Liver (tissue), 9 donors: ENCODE data around the gene RCOR1. TPM values are rescaled to one million over a fixed set of nuclear protein-coding genes. Genes with fewer than 3 reads are reported as not detected.

ENCODE experiments used
- DNase-seq: peaks from one replicate; pipeline ENCODE4 v3.0.0-alpha.2; 2017; ENCODE audit warnings: low spot score
- H3K27ac ChIP-seq, 2 donors: one replicate each; pipeline ENCODE4 v1.7.0; 2013; ENCODE audit warnings: inconsistent platforms in 2 of 2, low read length in 2 of 2, control low read depth in 1 of 2, low read depth in 1 of 2, mild to moderate bottlenecking in 1 of 2
- H3K27me3 ChIP-seq, 4 donors: one replicate each; pipeline versions ENCODE4 v1.6.1 to v1.7.0; 2013; ENCODE audit warnings: low read length in 3 of 4, inconsistent platforms in 1 of 4, mild to moderate bottlenecking in 1 of 4, moderate library complexity in 1 of 4; ENCODE audit not compliant: control insufficient read depth in 4 of 4, insufficient read depth in 4 of 4
- H3K36me3 ChIP-seq, 4 donors: one replicate each; pipeline versions ENCODE4 v1.6.1 to v1.7.0; 2013; ENCODE audit warnings: low read length in 3 of 4, mild to moderate bottlenecking in 3 of 4, low read depth in 1 of 4, moderate library complexity in 1 of 4; ENCODE audit not compliant: control insufficient read depth in 4 of 4, insufficient read depth in 3 of 4
- H3K4me1 ChIP-seq, 4 donors: one replicate each; pipeline versions ENCODE4 v1.6.1 to v1.7.0; 2013; ENCODE audit warnings: low read length in 3 of 4, mild to moderate bottlenecking in 3 of 4, moderate library complexity in 1 of 4; ENCODE audit not compliant: control insufficient read depth in 4 of 4, insufficient read depth in 4 of 4
- H3K4me3 ChIP-seq, 3 donors: one replicate each; pipeline versions ENCODE4 v1.6.1 to v1.7.0; 2013; ENCODE audit warnings: low read length in 3 of 3, control low read depth in 1 of 3, low read depth in 1 of 3, mild to moderate bottlenecking in 1 of 3
- H3K9ac ChIP-seq, 2 donors: one replicate each; pipeline ENCODE4 v1.7.0; 2013; ENCODE audit warnings: low read length in 2 of 2, mild to moderate bottlenecking in 2 of 2, moderate library complexity in 2 of 2, control low read depth in 1 of 2, low read depth in 1 of 2
- H3K9me3 ChIP-seq, 4 donors: one replicate each; pipeline versions ENCODE4 v1.6.1 to v1.7.0; 2013; ENCODE audit warnings: low read length in 3 of 4; ENCODE audit not compliant: control insufficient read depth in 4 of 4
- EGR1 ChIP-seq, 2 donors: IDR thresholded peaks; 2 replicates each; pipeline ENCODE4 v1.6.1; 2016 to 2018; ENCODE audit warnings: antibody characterized with exemption in 2 of 2, low read depth in 2 of 2
- FOXA1 ChIP-seq: IDR thresholded peaks from 2 replicates; pipeline ENCODE4 v1.6.1; 2016; ENCODE audit warnings: antibody characterized with exemption
- FOXA2 ChIP-seq: IDR thresholded peaks from 2 replicates; pipeline ENCODE4 v1.6.1; 2016; ENCODE audit warnings: antibody characterized with exemption
- GABPA ChIP-seq, 2 donors: IDR thresholded peaks in 1 of 2; conservative IDR thresholded peaks in 1 of 2; 2 replicates each; pipeline ENCODE4 v1.6.1; 2016; ENCODE audit warnings: antibody characterized with exemption in 2 of 2, mild to moderate bottlenecking in 1 of 2, moderate library complexity in 1 of 2
- HNF4A ChIP-seq, 2 donors: conservative IDR thresholded peaks; 2 replicates each; pipeline ENCODE4 v1.6.1; 2016; ENCODE audit warnings: antibody characterized with exemption in 2 of 2, mild to moderate bottlenecking in 2 of 2
- HNF4G ChIP-seq: IDR thresholded peaks from 2 replicates; pipeline ENCODE4 v1.6.1; 2016; ENCODE audit warnings: antibody characterized with exemption
- JUND ChIP-seq, 2 donors: IDR thresholded peaks; 2 replicates each; pipeline ENCODE4 v1.6.1; 2016; ENCODE audit warnings: antibody characterized with exemption in 2 of 2
- MAX ChIP-seq: IDR thresholded peaks from 2 replicates; pipeline ENCODE4 v1.6.1; 2016; ENCODE audit warnings: antibody characterized with exemption
- NR2F2 ChIP-seq: IDR thresholded peaks from 2 replicates; pipeline ENCODE4 v1.6.1; 2016; ENCODE audit warnings: antibody characterized with exemption
- RAD21 ChIP-seq, 2 donors: IDR thresholded peaks; 2 replicates each; pipeline ENCODE4 v1.6.1; 2016; ENCODE audit warnings: antibody characterized with exemption in 2 of 2, mild to moderate bottlenecking in 2 of 2
- REST ChIP-seq: IDR thresholded peaks from 2 replicates; pipeline ENCODE4 v1.6.1; 2016; ENCODE audit warnings: antibody characterized with exemption, mild to moderate bottlenecking
- RXRA ChIP-seq, 2 donors: IDR thresholded peaks; 2 replicates each; pipeline ENCODE4 v1.6.1; 2017 to 2018; ENCODE audit warnings: antibody characterized with exemption in 2 of 2, mild to moderate bottlenecking in 1 of 2
- SP1 ChIP-seq: IDR thresholded peaks from 2 replicates; pipeline ENCODE4 v1.6.1; 2018; ENCODE audit warnings: antibody characterized with exemption, mild to moderate bottlenecking
- TAF1 ChIP-seq: conservative IDR thresholded peaks from 2 replicates; pipeline ENCODE4 v1.6.1; 2016; ENCODE audit warnings: antibody characterized with exemption, mild to moderate bottlenecking
- YY1 ChIP-seq: IDR thresholded peaks from 2 replicates; pipeline ENCODE4 v1.6.1; 2016; ENCODE audit warnings: antibody characterized with exemption, mild to moderate bottlenecking
- WGBS: extraction: QIAGEN DNeasy Blood & Tissue Kit; methylation state at CpG from one replicate; pipeline ENCODE4 v1.1.7; 2013; 5-methylcytosine and 5-hydroxymethylcytosine counted together
- polyA plus RNA-seq, 2 donors: library from polyadenylated mRNA; stranded (reverse) in 1 of 2; unstranded in 1 of 2; fragments of 200-250 nt in 1 of 2; fragments of >200 nt in 1 of 2; fragmentation: Nextera tagmentation in 1 of 2; extraction: Ambion mirVana in 1 of 2; gene quantifications; one replicate each; pipeline versions ENCODE4 v1.2.1 to v1.2.3, GENCODE V29; 2013 to 2015
- total RNA-seq, 2 donors: library from RNA; depleted of rRNA; stranded (reverse); fragments of >200 nt; gene quantifications; one replicate each; pipeline ENCODE4 v1.2.3, GENCODE V29; 2014
- TF ChIP-seq, protein P1 (sequence below): IDR thresholded peaks from 2 replicates; pipeline ENCODE4 v1.6.1; 2016; ENCODE audit warnings: antibody characterized with exemption
- TF ChIP-seq, protein P2 (sequence below): IDR thresholded peaks from 2 replicates; pipeline ENCODE4 v1.6.1; 2016; ENCODE audit warnings: antibody characterized with exemption
- TF ChIP-seq, protein P3 (sequence below): fragments of 150-350 bp; IDR thresholded peaks from 2 replicates; pipeline ENCODE4 v1.5.1; 2017; ENCODE audit warnings: improper control_type of control experiment, low read depth, low read length; ENCODE audit not compliant: missing input control
- donor health status: healthy.
- donor health status: healthy.
- donor health status: healthy.
- donor health status: healthy.
- donor health status: healthy.

Gene RCOR1
- total and polyA plus RNA-seq, 4 donors = 4.2 to 17.0 (median 5.7) TPM

DNA sequence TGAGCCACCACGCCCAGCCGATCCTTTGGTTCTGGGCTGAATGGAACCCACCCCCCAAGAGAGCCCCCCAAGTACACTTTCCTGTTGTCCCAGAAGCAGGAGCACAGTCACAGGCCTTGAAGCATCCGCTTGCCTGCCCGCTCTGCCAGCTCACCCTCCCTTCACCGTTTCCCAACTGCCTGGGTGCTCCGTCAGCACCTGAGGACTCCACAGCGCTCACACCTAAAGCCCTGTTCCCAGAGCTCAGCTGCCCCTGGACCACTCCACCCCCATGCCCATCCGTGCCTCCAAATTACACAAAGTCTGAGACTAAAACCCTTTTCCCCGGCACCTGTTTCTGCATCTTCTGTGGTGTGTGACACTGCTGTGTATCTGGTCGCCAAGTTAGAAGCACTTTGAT, 140.5 kb downstream of the RCOR1 start:
- Histone ChIP-seq H3K27ac (no peak overlapping the region), H3K27me3 (no peaks in the 10 kb centered on the region), H3K4me3 (no peak overlapping the region), H3K9ac (no peak overlapping the region), H3K4me1 (no peaks in the 10 kb centered on the region), H3K9me3 (no peaks in the 10 kb centered on the region), H3K36me3 (peaks cover 0 to 14% (median 6%) of the 10 kb centered on the region in 4 donors)
- no peak for TF ChIP-seq EGR1 (IDR thresholded peaks at IDR 0.05; ENCODE audit: low read depth in 2 of 2)
- TF ChIP-seq HNF4A (conservative IDR thresholded peaks at IDR 0.05) = no peak
- no peak for TF ChIP-seq NR2F2
- TF ChIP-seq, protein P1, sequence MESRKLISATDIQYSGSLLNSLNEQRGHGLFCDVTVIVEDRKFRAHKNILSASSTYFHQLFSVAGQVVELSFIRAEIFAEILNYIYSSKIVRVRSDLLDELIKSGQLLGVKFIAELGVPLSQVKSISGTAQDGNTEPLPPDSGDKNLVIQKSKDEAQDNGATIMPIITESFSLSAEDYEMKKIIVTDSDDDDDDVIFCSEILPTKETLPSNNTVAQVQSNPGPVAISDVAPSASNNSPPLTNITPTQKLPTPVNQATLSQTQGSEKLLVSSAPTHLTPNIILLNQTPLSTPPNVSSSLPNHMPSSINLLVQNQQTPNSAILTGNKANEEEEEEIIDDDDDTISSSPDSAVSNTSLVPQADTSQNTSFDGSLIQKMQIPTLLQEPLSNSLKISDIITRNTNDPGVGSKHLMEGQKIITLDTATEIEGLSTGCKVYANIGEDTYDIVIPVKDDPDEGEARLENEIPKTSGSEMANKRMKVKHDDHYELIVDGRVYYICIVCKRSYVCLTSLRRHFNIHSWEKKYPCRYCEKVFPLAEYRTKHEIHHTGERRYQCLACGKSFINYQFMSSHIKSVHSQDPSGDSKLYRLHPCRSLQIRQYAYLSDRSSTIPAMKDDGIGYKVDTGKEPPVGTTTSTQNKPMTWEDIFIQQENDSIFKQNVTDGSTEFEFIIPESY = no peak
- TF ChIP-seq MAX = no peak
- no peak for TF ChIP-seq SP1
- TF ChIP-seq FOXA1 = no peak
- TF ChIP-seq RXRA (IDR thresholded peaks at IDR 0.05) = no peak
- TF ChIP-seq HNF4G = no peak
- TF ChIP-seq, protein P2, sequence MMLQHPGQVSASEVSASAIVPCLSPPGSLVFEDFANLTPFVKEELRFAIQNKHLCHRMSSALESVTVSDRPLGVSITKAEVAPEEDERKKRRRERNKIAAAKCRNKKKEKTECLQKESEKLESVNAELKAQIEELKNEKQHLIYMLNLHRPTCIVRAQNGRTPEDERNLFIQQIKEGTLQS = no peak
- TF ChIP-seq, protein P3, sequence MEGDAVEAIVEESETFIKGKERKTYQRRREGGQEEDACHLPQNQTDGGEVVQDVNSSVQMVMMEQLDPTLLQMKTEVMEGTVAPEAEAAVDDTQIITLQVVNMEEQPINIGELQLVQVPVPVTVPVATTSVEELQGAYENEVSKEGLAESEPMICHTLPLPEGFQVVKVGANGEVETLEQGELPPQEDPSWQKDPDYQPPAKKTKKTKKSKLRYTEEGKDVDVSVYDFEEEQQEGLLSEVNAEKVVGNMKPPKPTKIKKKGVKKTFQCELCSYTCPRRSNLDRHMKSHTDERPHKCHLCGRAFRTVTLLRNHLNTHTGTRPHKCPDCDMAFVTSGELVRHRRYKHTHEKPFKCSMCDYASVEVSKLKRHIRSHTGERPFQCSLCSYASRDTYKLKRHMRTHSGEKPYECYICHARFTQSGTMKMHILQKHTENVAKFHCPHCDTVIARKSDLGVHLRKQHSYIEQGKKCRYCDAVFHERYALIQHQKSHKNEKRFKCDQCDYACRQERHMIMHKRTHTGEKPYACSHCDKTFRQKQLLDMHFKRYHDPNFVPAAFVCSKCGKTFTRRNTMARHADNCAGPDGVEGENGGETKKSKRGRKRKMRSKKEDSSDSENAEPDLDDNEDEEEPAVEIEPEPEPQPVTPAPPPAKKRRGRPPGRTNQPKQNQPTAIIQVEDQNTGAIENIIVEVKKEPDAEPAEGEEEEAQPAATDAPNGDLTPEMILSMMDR = no peak
- TF ChIP-seq RAD21 (IDR thresholded peaks at IDR 0.05) = no peak
- no peak for TF ChIP-seq TAF1
- TF ChIP-seq YY1 = no peak
- TF ChIP-seq REST = no peak
- TF ChIP-seq FOXA2 = no peak
- TF ChIP-seq GABPA (IDR thresholded peaks at IDR 0.05 in 1 of 2, conservative IDR thresholded peaks at IDR 0.05 in 1 of 2) = no peak
- no peak for TF ChIP-seq JUND (IDR thresholded peaks at IDR 0.05)
- no peak for DNase-seq
- 97% methylated on average over 10 of the region's 10 CpGs for WGBS
